Fibroblast of skin of left quadriceps (primary cell): Measurements from ENCODE around the gene SMOC1.

ENCODE experiments used
- DNase-seq, 2 experiments: peaks; one replicate each; pipeline ENCODE4 v3.0.0-alpha.2; 2013; ENCODE audit warnings: low read depth in 2 of 2

Gene SMOC1

GRCh38 chr14:69879175-69880043 lies at the start of gene SMOC1:
SMOC1 (plus strand) TSS chr14:69879416; CDS start chr14:69879679, 263 bp downstream.
- DNase-seq: no peak

- no peak for DNase-seq
Measured at GRCh38 chr14:69838881-69839416, 40.3 kb upstream of the SMOC1 start.

GRCh38 chr14:69839661-69840060 lies 39.6 kb upstream of the SMOC1 start:
- DNase-seq: no peak

GRCh38 chr14:69841656-69842055 lies 37.6 kb upstream of the SMOC1 start:
- DNase-seq: no peak

- no peak for DNase-seq
Measured at GRCh38 chr14:69842686-69843420, 36.4 kb upstream of the SMOC1 start.

GRCh38 chr14:69844171-69844570 lies 35.0 kb upstream of the SMOC1 start:
- DNase-seq: no peak

- DNase-seq: no peak
Measured at GRCh38 chr14:69845050-69845581, 34.1 kb upstream of the SMOC1 start.

GRCh38 chr14:69845787-69846186 lies 33.4 kb upstream of the SMOC1 start:
- no peak for DNase-seq

GRCh38 chr14:69848156-69848555 lies 31.1 kb upstream of the SMOC1 start:
- DNase-seq: no peak

- no peak for DNase-seq
Measured at GRCh38 chr14:69848903-69849391, 30.3 kb upstream of the SMOC1 start.

GRCh38 chr14:69850086-69850735 lies 29.0 kb upstream of the SMOC1 start:
- DNase-seq: no peak

- no peak for DNase-seq
Measured at GRCh38 chr14:69850736-69851112, 28.5 kb upstream of the SMOC1 start.

- DNase-seq: no peak
Measured at GRCh38 chr14:69852531-69853321, 26.5 kb upstream of the SMOC1 start.

GRCh38 chr14:69853774-69854173 lies 25.4 kb upstream of the SMOC1 start:
- DNase-seq: no peak

GRCh38 chr14:69854598-69854997 lies 24.6 kb upstream of the SMOC1 start:
- DNase-seq: no peak

GRCh38 chr14:69855180-69855832 lies 23.9 kb upstream of the SMOC1 start:
- DNase-seq: no peak

GRCh38 chr14:69858801-69859200 lies 20.4 kb upstream of the SMOC1 start:
- no peak for DNase-seq

- no peak for DNase-seq
Measured at GRCh38 chr14:69859591-69859990, 19.6 kb upstream of the SMOC1 start.

- DNase-seq: no peak
Measured at GRCh38 chr14:69860221-69860620, 19.0 kb upstream of the SMOC1 start.

- no peak for DNase-seq
Measured at GRCh38 chr14:69861025-69861569, 18.1 kb upstream of the SMOC1 start.
